BJ (cell line): ENCODE results near the gene PATL2. TPM values are rescaled to one million over a fixed set of nuclear protein-coding genes. Genes with fewer than 3 reads are reported as not detected.
A peak's percentile ranks its signal among the peaks of the same experiment; 100 is the strongest.

Experiments
- CTCF ChIA-PET: fragments of 350-600 bp; formaldehyde crosslinking; extraction: SDS; loops from one replicate; lab custom pipeline; 2021; ENCODE audit warnings: antibody characterized with exemption, inconsistent platforms; lab: Yijun Ruan, JAX
- POLR2A ChIA-PET: fragments of 300-600 bp; sonication (Branson Sonifier 250); formaldehyde crosslinking; extraction: SDS; loops from one replicate; lab custom pipeline; 2021; ENCODE audit warnings: antibody characterized with exemption; lab: Charles Lee
- DNase-seq: peaks from one replicate; pipeline ENCODE4 v3.0.0-alpha.2; 2011; ENCODE audit warnings: low read depth
- H3K27me3 ChIP-seq: 2 replicates; pipeline ENCODE4 v1.6.0; 2011; ENCODE audit warnings: low read length; ENCODE audit not compliant: control insufficient read depth, insufficient read depth
- H3K36me3 ChIP-seq: 2 replicates; pipeline ENCODE4 v1.5.1; 2011; ENCODE audit warnings: low read length; ENCODE audit not compliant: control insufficient read depth, insufficient read depth
- H3K4me3 ChIP-seq: 2 replicates; pipeline ENCODE4 v1.5.1; 2011; ENCODE audit warnings: low read depth, mild to moderate bottlenecking, control low read depth, low read length
- polyA plus RNA-seq: library from polyadenylated mRNA; depleted of rRNA; stranded (reverse); fragments of >200 nt; gene quantifications from 2 replicates; pipeline ENCODE4 v1.2.3, GENCODE V29; 2011
- TF ChIP-seq, protein P1 (sequence below): IDR thresholded peaks from 2 replicates; pipeline ENCODE4 v1.5.1; 2011; ENCODE audit warnings: low read depth, mild to moderate bottlenecking, control low read depth, inconsistent platforms, low read length, moderate library complexity; ENCODE audit not compliant: insufficient read depth

Gene PATL2
- polyA plus RNA-seq, 1 experiment, result 0.12 TPM

DNA sequence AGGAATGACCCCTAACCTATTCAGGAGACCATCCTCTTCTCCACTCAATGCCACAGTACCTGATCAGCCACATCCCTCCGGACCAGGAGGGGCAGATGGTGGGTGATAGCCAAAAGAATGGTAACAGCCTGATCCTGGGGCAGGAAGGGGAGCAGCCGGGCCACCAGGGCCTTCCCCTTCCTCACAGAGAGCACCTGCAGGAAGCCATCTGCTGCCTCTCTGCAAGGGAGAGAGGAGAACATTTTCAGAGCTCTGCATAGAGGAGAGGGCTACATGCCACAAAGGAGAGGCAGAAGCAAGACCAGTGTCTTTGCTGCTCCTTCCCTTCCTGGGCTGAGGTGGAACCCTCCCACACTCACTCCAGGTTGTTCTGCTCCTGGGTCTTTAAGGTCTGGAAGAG, 42.2 kb downstream of the PATL2 start:
- DNase-seq, result no peak
- POLR2A ChIA-PET, result no interaction called here
- CTCF ChIA-PET, result interaction anchor here (1.0 kb wide), 1 partner anchor 68 kb away, joined by 3 read pairs; no protein-coding TSS in a partner anchor
- TF ChIP-seq, protein P1, sequence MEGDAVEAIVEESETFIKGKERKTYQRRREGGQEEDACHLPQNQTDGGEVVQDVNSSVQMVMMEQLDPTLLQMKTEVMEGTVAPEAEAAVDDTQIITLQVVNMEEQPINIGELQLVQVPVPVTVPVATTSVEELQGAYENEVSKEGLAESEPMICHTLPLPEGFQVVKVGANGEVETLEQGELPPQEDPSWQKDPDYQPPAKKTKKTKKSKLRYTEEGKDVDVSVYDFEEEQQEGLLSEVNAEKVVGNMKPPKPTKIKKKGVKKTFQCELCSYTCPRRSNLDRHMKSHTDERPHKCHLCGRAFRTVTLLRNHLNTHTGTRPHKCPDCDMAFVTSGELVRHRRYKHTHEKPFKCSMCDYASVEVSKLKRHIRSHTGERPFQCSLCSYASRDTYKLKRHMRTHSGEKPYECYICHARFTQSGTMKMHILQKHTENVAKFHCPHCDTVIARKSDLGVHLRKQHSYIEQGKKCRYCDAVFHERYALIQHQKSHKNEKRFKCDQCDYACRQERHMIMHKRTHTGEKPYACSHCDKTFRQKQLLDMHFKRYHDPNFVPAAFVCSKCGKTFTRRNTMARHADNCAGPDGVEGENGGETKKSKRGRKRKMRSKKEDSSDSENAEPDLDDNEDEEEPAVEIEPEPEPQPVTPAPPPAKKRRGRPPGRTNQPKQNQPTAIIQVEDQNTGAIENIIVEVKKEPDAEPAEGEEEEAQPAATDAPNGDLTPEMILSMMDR, result no peak
- Histone ChIP-seq H3K36me3 (no peaks in the 10 kb centered on the region), H3K27me3 (peaks cover 8% of the 10 kb centered on the region), H3K4me3 (no peak overlapping the region)

DNA sequence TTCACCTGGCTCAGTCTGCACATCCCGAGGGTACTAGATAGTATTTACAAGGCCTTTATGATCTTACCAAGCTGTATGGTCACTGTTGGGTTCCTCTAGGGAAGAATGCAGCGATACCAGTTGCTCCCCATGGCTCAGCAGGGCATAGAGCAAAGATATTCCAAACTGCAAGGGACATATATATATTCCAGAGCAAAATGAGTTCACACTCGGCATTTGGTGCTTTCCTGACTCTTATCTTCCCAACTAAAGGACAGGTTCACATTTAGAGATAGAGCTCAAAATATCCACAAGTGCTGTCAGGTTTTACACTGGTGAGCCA, 44.1 kb downstream of the PATL2 start:
- ChIA-PET POLR2A (no interaction called here), CTCF (no interaction called here)
- Histone ChIP-seq H3K27me3 (peaks cover 5% of the 10 kb centered on the region), H3K36me3 (no peaks in the 10 kb centered on the region), H3K4me3 (no peak overlapping the region)
- no peak for DNase-seq
- TF ChIP-seq, protein P1, result no peak

GRCh38 chr15:44666210-44667038, 44.7 kb downstream of the PATL2 start:
- Histone ChIP-seq H3K36me3 (no peaks in the 10 kb centered on the region), H3K27me3 (peaks cover 4% of the 10 kb centered on the region), H3K4me3 (no peak overlapping the region)
- TF ChIP-seq, protein P1, result no peak
- CTCF ChIA-PET, result no interaction called here
- DNase-seq, result no peak
- POLR2A ChIA-PET, result no interaction called here

DNA sequence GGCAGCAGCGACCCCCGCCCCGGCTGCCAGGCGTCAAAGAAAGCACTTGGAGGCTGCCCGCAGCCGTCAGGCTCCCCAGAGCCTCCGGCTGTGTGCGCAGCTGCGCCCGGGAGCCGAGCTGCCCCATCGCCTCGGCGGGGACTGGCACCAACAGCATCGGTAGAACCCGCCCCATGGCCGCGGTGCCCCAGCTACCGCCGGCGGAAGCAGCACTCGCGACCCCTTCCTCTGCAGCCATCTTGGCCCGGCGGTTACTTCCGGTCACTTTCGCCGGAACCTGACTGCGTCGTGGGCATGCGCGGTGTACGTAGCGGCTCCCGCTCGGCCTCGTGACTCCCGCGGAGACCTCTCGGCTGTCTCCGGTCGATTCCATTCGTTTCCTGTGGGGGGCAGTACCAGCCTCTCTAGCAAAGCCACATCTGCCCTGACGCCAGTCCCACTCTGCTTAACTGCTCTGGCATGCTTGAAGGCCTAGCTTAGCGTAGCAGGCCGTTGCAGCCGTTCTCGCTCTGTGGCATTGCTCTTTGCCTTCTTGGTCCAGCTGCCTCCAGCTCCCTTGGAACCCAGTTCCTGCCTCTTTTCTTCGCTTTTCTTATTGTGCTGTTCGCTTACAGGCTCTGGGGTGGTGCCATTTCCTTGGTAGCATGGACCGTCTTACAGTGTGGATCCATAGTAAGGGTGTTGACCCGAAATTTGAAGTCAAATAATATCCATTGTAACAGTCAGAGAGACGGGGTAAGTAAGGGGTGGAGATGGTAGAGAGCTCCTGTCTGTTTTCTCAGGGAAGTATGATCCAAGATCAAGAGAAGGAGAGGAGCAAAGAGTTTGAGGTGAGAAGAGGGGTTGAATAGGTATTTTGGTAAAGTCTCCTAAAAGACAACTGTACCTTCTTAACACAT, 47.5 kb downstream of the PATL2 start, which contains the start of gene SPG11:
Gene SPG11, minus strand, starts transcription at position 253 of the 899 bp plus-strand sequence. Its CDS starts 15 bp downstream, at position 238.
- TF ChIP-seq, protein P1, result peak; percentile 86
- ChIA-PET CTCF (interaction anchor here (0.6 to 2.8 kb wide), 28 partner anchors 10 to 135 kb away, joined by 3 to 55 read pairs (median 4); partner anchors contain the start of genes B2M, PATL2 and TRIM69), POLR2A (interaction anchor here (0.5 to 0.7 kb wide), 3 partner anchors 59 to 376 kb away, joined by 3 to 4 read pairs (median 3); no protein-coding TSS in a partner anchor)
- Histone ChIP-seq H3K36me3 (no peaks in the 10 kb centered on the region), H3K4me3 (peak within 1 kb of the TSS; percentile 97), H3K27me3 (no peaks in the 10 kb centered on the region; the same call in 1 of the 2 replicates)
- peak; percentile 92 for DNase-seq
